Stomach (tissue), 9 donors: Measurements from ENCODE around the gene TLR5. TPM values are rescaled to one million over a fixed set of nuclear protein-coding genes. Genes with fewer than 3 reads are reported as not detected.
A peak's percentile ranks its signal among the peaks of the same experiment; 100 is the strongest.

ENCODE experiments used
- DNase-seq, 2 donors: peaks; one replicate each; pipeline versions ENCODE4 v3.0.0 to v3.0.0-alpha.2; 2013 to 2019
- H3K27ac ChIP-seq, 5 donors: fragments of 200-600 bp in 4 of 5; sonication (generic) in 4 of 5; one replicate each; pipeline ENCODE4 v1.5.1; 2013 to 2019; ENCODE audit warnings: mild to moderate bottlenecking in 1 of 5, moderate library complexity in 1 of 5
- H3K27me3 ChIP-seq, 3 donors: fragments of 200-600 bp; sonication (generic); one replicate each; pipeline ENCODE4 v1.5.1; 2017 to 2019; ENCODE audit warnings: mixed run types in 1 of 3
- H3K36me3 ChIP-seq, 4 donors: fragments of 200-600 bp; sonication (generic); 1 replicate in 3 of 4; 2 replicates in 1 of 4; pipeline ENCODE4 v1.5.1; 2016 to 2019
- H3K4me1 ChIP-seq, 4 donors: fragments of 200-600 bp; sonication (generic); one replicate each; pipeline ENCODE4 v1.5.1; 2016 to 2019
- H3K4me3 ChIP-seq, 4 donors: fragments of 200-600 bp; sonication (generic) in 3 of 4; one replicate each; pipeline ENCODE4 v1.5.1; 2016 to 2019; ENCODE audit warnings: mild to moderate bottlenecking in 1 of 4
- H3K9me3 ChIP-seq, 4 donors: fragments of 200-600 bp; sonication (generic); one replicate each; pipeline ENCODE4 v1.5.1; 2016 to 2019
- CTCF ChIP-seq, 7 experiments: fragments of 450-650 bp in 4 of 7; fragments of 200-600 bp in 3 of 7; sonication (generic) in 3 of 7; IDR thresholded peaks; one replicate each; pipeline ENCODE4 v1.5.1; 2016 to 2019; ENCODE audit warnings: antibody characterized with exemption in 7 of 7, control low read depth in 2 of 7, mild to moderate bottlenecking in 1 of 7
- EP300 ChIP-seq: sonication (generic); formaldehyde crosslinking; IDR thresholded peaks from one replicate; pipeline ENCODE4 v1.6.1; 2017; ENCODE audit warnings: antibody characterized with exemption
- POLR2A ChIP-seq, 4 donors: fragments of 450-650 bp; IDR thresholded peaks; one replicate each; pipeline ENCODE4 v1.6.1; 2016; ENCODE audit warnings: antibody characterized with exemption in 4 of 4, control low read depth in 2 of 4, mild to moderate bottlenecking in 1 of 4, moderate library complexity in 1 of 4
- POLR2AphosphoS5 ChIP-seq, 3 donors: sonication (generic); formaldehyde crosslinking; IDR thresholded peaks; one replicate each; pipeline ENCODE4 v1.6.1; 2016; ENCODE audit warnings: antibody characterized with exemption in 3 of 3
- WGBS, 5 donors: extraction: QIAGEN DNeasy Blood & Tissue Kit in 3 of 5; methylation state at CpG; one replicate each; pipeline versions ENCODE4 v1.1.5 to v1.1.7; 2013 to 2018; 5-methylcytosine and 5-hydroxymethylcytosine counted together
- intact Hi-C: fragments of 100-400 bp; cut with DNase I; formaldehyde crosslinking; loops from one replicate; pipeline ENCODE4 v1.15.1; 2023; ENCODE audit warnings: low total_unique reads
- polyA plus RNA-seq, 3 donors: library from polyadenylated mRNA; stranded (reverse); fragments of 200-250 nt; gene quantifications; one replicate each; pipeline ENCODE4 v1.2.3, GENCODE V29; 2013
- total RNA-seq, 5 donors: library from RNA; depleted of rRNA; stranded (reverse); fragments of >200 nt; gene quantifications; one replicate each; pipeline versions ENCODE4 v1.1.0 to v1.2.3, GENCODE V29; 2014 to 2016
- donor health status: healthy with polysubstance abuse.
- donor health status: Bipolar disorder and iron deficiency.
- donor health status: healthy.

Gene TLR5
- total and polyA plus RNA-seq, 8 donors, result 0.46 to 25.9 (median 4.0) TPM; not detected in 1

GRCh38 chr1:223136086-223136485 lies 7.0 kb downstream of the TLR5 start:
- Histone ChIP-seq H3K4me1 (peaks cover 7 to 60% (median 48%) of the 10 kb centered on the region in 4 donors), H3K27me3 (no peaks in the 10 kb centered on the region), H3K27ac (peak overlapping the region in 2 of 5 donors; percentile 51 to 83), H3K36me3 (peaks cover 0 to 8% (median 0%) of the 10 kb centered on the region in 4 donors), H3K9me3 (no peaks in the 10 kb centered on the region), H3K4me3 (no peak overlapping the region)
- 58 to 77% (median 66%) methylated on average over 2 of the region's 2 CpGs for WGBS, 5 donors
- intact Hi-C loops, result loop anchor here (10.0 kb wide), 1 partner anchor 549 kb away; no protein-coding TSS in a partner anchor
- TF ChIP-seq CTCF (IDR thresholded peaks at IDR 0.05) (no peak), POLR2A (IDR thresholded peaks at IDR 0.05) (no peak), EP300 (no peak), POLR2AphosphoS5 (IDR thresholded peaks at IDR 0.05) (no peak)
- DNase-seq, result no peak

GRCh38 chr1:223135176-223135942 lies 7.7 kb downstream of the TLR5 start:
- intact Hi-C loops, result loop anchor here (10.0 kb wide), 1 partner anchor 549 kb away; no protein-coding TSS in a partner anchor

GRCh38 chr1:223133824-223134435 lies 9.1 kb downstream of the TLR5 start:
- peak overlapping the region; percentile 70 to 85 (median 79) for H3K27ac ChIP-seq
- intact Hi-C loops, result loop anchor here (10.0 kb wide), 1 partner anchor 551 kb away; no protein-coding TSS in a partner anchor

More at GRCh38 chr1:223135176-223135942, 7.7 kb downstream of the TLR5 start:
- Histone ChIP-seq H3K4me3 (no peak overlapping the region), H3K27ac (peak overlapping the region in 3 of 5 donors; percentile 70 to 85 (median 83)), H3K4me1 (peaks cover 7 to 52% (median 41%) of the 10 kb centered on the region in 4 donors), H3K9me3 (no peaks in the 10 kb centered on the region), H3K27me3 (no peaks in the 10 kb centered on the region), H3K36me3 (peaks cover 0 to 13% (median 0%) of the 10 kb centered on the region in 4 donors)
- TF ChIP-seq CTCF (IDR thresholded peaks at IDR 0.05) (no peak), EP300 (no peak), POLR2AphosphoS5 (IDR thresholded peaks at IDR 0.05) (no peak), POLR2A (IDR thresholded peaks at IDR 0.05) (no peak)
- no peak for DNase-seq
- WGBS, 5 donors, result 58 to 72% (median 67%) methylated on average over 8 of the region's 8 CpGs

More at GRCh38 chr1:223133824-223134435, 9.1 kb downstream of the TLR5 start:
- H3K4me1 ChIP-seq, result peaks cover 7 to 63% (median 46%) of the 10 kb centered on the region in 4 donors
- H3K27me3 ChIP-seq, result no peaks in the 10 kb centered on the region
- H3K9me3 ChIP-seq, result no peaks in the 10 kb centered on the region
- 2 to 4% (median 3%) methylated on average over 23 of the region's 23 CpGs for WGBS, 5 donors
- peak; percentile 91 to 96 for DNase-seq
- H3K36me3 ChIP-seq, result peaks cover 0 to 13% (median 0%) of the 10 kb centered on the region in 4 donors
- peak in 3 of 7 experiments; percentile 88 to 96 (median 95) for TF ChIP-seq CTCF (IDR thresholded peaks at IDR 0.05)
- TF ChIP-seq POLR2AphosphoS5 (IDR thresholded peaks at IDR 0.05), result peak; percentile 4 to 40 (median 4)
- TF ChIP-seq EP300, result no peak
- TF ChIP-seq POLR2A (IDR thresholded peaks at IDR 0.05), result no peak
- H3K4me3 ChIP-seq, result peak overlapping the region; percentile 32 to 44 (median 38)
